Adrenal gland (tissue), 5 donors: ENCODE measurements around the gene EBNA1BP2.

ENCODE experiments used
- POLR2A ChIP-seq, 2 donors: fragments of 450-650 bp; IDR thresholded peaks; one replicate each; pipeline ENCODE4 v1.6.1; 2017; ENCODE audit warnings: antibody characterized with exemption in 2 of 2, mild to moderate bottlenecking in 2 of 2, moderate library complexity in 1 of 2
- TF ChIP-seq, protein P1 (sequence below), 6 experiments: fragments of 450-650 bp in 4 of 6; fragments of 200-600 bp in 2 of 6; sonication (generic) in 1 of 6; IDR thresholded peaks; 1 replicate in 5 of 6; 2 replicates in 1 of 6; pipeline versions ENCODE4 v1.5.1 to v1.8.0; 2016 to 2021; ENCODE audit warnings: antibody characterized with exemption in 6 of 6, mild to moderate bottlenecking in 2 of 6, moderate library complexity in 1 of 6
- donor health status: DM: no; HTN: no; CAD: no.

DNA sequence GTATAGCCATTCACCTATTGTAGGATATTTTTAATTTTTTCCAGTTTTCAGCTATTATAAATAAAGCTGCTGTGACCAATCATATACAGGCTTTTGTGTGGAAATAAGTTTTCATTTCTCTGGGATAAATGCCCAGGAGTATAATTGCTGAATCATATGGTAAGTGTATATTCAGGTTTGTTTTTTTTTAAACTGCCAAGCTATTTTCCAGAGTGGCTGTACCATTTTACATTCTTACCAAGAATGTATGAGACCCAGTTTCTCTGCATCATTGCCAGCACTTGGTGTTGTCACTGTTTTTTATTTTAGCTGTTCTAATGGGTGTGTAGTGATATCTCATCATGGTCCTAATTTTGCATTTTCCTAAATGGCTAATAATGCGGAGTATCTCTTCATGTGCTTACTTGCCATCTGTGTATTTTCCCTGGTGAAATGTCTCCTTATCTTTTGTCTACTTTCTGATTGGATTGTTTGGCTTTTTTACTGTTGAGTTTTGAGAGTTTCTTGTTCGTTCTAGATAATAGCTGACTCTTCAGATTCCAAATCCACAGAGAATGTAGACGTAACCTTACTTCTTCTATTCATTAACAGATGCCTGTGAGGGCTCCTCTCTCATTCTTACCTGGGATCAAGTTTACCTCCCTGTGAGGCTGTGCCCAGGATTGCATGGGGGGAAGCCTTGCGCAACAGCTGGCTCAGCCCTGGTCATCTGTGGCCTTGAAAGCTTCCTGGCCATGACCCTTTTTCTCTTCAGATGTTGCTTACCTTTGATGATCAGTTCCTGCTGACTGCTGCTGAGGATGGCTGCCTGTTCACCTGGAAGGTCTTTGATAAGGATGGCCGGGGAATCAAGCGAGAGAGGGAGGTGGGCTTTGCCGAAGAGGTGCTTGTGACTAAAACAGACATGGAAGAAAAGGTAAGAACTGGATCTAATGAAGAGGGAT, 42.7 kb upstream of the EBNA1BP2 start:
- TF ChIP-seq, protein P1, sequence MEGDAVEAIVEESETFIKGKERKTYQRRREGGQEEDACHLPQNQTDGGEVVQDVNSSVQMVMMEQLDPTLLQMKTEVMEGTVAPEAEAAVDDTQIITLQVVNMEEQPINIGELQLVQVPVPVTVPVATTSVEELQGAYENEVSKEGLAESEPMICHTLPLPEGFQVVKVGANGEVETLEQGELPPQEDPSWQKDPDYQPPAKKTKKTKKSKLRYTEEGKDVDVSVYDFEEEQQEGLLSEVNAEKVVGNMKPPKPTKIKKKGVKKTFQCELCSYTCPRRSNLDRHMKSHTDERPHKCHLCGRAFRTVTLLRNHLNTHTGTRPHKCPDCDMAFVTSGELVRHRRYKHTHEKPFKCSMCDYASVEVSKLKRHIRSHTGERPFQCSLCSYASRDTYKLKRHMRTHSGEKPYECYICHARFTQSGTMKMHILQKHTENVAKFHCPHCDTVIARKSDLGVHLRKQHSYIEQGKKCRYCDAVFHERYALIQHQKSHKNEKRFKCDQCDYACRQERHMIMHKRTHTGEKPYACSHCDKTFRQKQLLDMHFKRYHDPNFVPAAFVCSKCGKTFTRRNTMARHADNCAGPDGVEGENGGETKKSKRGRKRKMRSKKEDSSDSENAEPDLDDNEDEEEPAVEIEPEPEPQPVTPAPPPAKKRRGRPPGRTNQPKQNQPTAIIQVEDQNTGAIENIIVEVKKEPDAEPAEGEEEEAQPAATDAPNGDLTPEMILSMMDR (IDR thresholded peaks at IDR 0.05), result no peak
- no peak for TF ChIP-seq POLR2A (IDR thresholded peaks at IDR 0.05)
